Naive B cell (primary cell): ENCODE data around the gene NEURL3. TPM values are rescaled to one million over a fixed set of nuclear protein-coding genes. Genes with fewer than 3 reads are reported as not detected.

Source experiments
- ATAC-seq, 2 donors: fragments of 150-1000 bp; cut with Tn5 transposase; 2 replicates each; pipeline ENCODE4 v1.10.0; 2021; ENCODE audit warnings: low read depth in 2 of 2, mild to moderate bottlenecking in 2 of 2, moderate library complexity in 2 of 2
- DNase-seq: peaks from one replicate; pipeline ENCODE4 v3.0.0; 2022
- H3K27ac Mint-ChIP-seq, 6 donors: one replicate each; pipeline ENCODE4 v1.8.0; 2020 to 2022; ENCODE audit warnings: mild to moderate bottlenecking in 6 of 6, mixed read lengths in 6 of 6, moderate library complexity in 5 of 6, inconsistent platforms in 2 of 6
- H3K27me3 Mint-ChIP-seq, 3 donors: one replicate each; pipeline ENCODE4 v1.8.0; 2021 to 2022; ENCODE audit warnings: mixed read lengths in 3 of 3, mild to moderate bottlenecking in 1 of 3
- H3K36me3 Mint-ChIP-seq, 2 donors: one replicate each; pipeline ENCODE4 v1.8.0; 2020 to 2022; ENCODE audit warnings: mixed read lengths in 2 of 2, inconsistent platforms in 1 of 2, mild to moderate bottlenecking in 1 of 2
- H3K4me1 Mint-ChIP-seq, 3 donors: one replicate each; pipeline ENCODE4 v1.8.0; 2020 to 2022; ENCODE audit warnings: mixed read lengths in 3 of 3, inconsistent platforms in 1 of 3, mild to moderate bottlenecking in 1 of 3, moderate library complexity in 1 of 3
- H3K4me3 Mint-ChIP-seq, 8 donors: one replicate each; pipeline ENCODE4 v1.8.0; 2020 to 2022; ENCODE audit warnings: mild to moderate bottlenecking in 8 of 8, mixed read lengths in 8 of 8, moderate library complexity in 8 of 8, inconsistent platforms in 2 of 8
- H3K9me3 Mint-ChIP-seq, 7 donors: one replicate each; pipeline ENCODE4 v1.8.0; 2020 to 2022; ENCODE audit warnings: mixed read lengths in 7 of 7, mild to moderate bottlenecking in 5 of 7, inconsistent platforms in 2 of 7, moderate library complexity in 1 of 7
- polyA plus RNA-seq, 6 donors: library from polyadenylated mRNA; unstranded; fragments of 300-500 nt; fragmentation: Illumina TruSeq; gene quantifications; one replicate each; pipeline ENCODE4 v1.2.3, GENCODE V29; 2021; ENCODE audit warnings: low read depth in 6 of 6

The NEURL3 gene
- polyA plus RNA-seq, 6 donors from 2014 or later, result 0.28 TPM; not detected in 5

DNA sequence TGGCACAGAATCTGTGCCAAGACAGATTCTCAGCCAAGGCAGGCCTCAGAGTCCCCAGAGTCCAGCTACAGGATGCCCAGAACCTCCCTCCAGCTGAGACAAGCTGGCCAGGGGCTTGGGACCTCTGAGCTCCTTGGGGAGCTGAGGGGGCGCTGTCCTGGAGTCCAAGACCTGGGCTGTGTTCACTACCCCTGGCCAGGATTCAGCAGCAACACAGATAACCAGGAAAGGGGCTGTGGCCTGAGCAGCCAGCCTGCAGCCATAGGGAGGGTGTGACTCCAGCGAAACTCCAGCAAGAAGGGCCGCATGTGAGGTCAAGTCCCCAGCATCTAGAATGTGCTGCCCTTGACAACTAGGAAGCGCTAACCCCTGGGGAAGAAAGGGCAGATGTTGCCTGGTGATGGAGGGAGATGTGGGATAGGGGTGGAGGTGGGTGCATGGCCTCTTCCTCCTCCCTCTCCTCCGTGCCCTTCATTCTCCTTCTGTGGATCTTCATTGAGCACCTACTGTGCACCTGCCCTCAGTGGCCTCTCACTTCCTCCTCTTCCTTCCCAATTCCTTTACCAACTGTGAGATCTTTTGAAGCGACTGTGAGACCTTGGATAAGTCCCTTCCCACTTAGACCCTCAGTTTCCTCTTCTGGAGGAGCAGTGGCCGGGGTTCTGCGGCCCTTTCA, 23.7 kb upstream of the NEURL3 start:
- peak overlapping the region in 5 of 6 donors; percentile 13 to 85 (median 82) for H3K27ac Mint-ChIP-seq
- DNase-seq, result no peak
- H3K4me3 Mint-ChIP-seq, result peak overlapping the region in 6 of 8 donors; percentile 44 to 77 (median 74)
- no peak for ATAC-seq
- H3K4me1 Mint-ChIP-seq, result peaks cover 20 to 44% (median 25%) of the 10 kb centered on the region in 3 donors
- H3K36me3 Mint-ChIP-seq, result no peaks in the 10 kb centered on the region
- no peaks in the 10 kb centered on the region for H3K9me3 Mint-ChIP-seq
- H3K27me3 Mint-ChIP-seq, result no peaks in the 10 kb centered on the region

DNA sequence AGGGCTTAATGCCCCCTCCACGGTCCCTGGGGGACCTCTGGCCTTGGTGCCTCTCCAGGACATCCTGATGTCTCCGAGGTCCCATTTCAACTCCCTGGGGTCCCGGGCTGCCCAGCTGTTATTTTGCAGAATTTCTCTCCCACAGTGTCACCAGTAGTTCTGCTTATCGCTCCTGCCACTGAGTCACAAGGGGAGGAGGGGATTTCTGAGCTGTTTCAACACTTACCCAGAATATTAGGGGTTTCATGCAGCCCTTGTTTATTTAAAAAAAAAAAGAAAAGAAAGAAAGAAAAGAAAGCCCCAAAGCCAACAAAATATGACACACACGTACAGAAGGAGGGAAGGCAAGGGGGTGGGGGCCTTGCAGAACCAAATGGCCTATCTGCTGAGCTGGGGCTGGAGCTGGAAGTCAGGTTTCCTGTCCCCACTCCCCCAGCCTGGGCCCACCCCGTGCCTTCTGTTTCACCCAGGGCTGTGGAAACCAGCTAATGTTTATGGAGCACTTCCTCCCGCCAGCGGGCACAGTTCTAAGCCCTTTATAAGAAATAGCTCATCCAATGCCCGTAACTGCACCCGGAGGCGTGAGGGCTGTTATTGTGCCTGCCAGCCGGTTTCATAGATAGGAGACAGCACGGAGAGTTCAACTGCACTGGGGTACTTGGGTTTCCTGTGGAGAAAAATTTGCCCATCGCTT, 23.0 kb upstream of the NEURL3 start:
- peaks cover 20 to 38% (median 22%) of the 10 kb centered on the region in 3 donors for H3K4me1 Mint-ChIP-seq
- peak overlapping the region in 5 of 6 donors; percentile 66 to 85 (median 82) for H3K27ac Mint-ChIP-seq
- no peak for DNase-seq
- no peaks in the 10 kb centered on the region for H3K36me3 Mint-ChIP-seq
- peak overlapping the region; percentile 69 to 90 (median 77) for H3K4me3 Mint-ChIP-seq
- H3K9me3 Mint-ChIP-seq, result no peaks in the 10 kb centered on the region
- ATAC-seq, result peak; percentile 24 to 26
- no peaks in the 10 kb centered on the region for H3K27me3 Mint-ChIP-seq

DNA sequence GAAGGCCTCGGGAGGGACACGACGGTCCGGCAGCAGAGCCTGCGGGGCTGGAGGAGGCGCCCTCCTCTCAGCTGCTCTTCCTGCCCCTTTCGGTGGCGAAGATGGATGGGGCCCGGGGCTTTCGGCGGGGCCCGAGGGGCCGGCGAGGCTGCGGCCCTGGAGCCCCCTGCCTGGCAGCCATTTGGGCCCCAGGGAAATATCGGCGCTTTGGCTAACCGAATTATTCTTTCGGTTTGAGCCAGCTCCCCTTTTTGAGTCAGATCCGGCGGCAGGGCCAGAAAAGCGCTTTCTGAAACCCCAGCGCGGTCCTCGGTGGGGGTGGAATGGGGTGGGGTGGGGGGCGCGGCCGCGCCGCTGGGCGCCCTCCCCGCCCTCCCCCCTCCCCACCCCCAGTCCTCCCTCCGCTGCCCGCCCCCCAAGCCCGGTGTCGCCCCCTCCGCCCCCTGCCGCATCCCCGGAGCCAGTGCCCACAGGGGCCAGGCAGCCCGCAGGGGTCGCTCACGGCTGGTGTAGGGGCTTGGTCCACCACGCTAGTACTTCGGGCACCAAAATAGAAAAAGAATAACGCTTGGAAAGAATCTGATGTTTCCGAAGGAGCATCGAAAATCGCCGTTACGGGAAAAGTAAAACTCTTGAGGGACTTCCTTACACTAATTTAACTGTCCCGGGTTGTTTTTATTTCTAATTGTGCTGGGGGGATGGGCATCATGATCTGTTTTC, 22.3 kb upstream of the NEURL3 start:
- Mint-ChIP-seq H3K36me3 (no peaks in the 10 kb centered on the region), H3K4me1 (peaks cover 19 to 36% (median 22%) of the 10 kb centered on the region in 3 donors), H3K27ac (peak overlapping the region in 5 of 6 donors; percentile 47 to 84 (median 82)), H3K9me3 (no peaks in the 10 kb centered on the region), H3K4me3 (peak overlapping the region; percentile 69 to 90 (median 78)), H3K27me3 (no peaks in the 10 kb centered on the region)
- ATAC-seq (peak; percentile 48 to 57), DNase-seq (peak; percentile 51)

DNA sequence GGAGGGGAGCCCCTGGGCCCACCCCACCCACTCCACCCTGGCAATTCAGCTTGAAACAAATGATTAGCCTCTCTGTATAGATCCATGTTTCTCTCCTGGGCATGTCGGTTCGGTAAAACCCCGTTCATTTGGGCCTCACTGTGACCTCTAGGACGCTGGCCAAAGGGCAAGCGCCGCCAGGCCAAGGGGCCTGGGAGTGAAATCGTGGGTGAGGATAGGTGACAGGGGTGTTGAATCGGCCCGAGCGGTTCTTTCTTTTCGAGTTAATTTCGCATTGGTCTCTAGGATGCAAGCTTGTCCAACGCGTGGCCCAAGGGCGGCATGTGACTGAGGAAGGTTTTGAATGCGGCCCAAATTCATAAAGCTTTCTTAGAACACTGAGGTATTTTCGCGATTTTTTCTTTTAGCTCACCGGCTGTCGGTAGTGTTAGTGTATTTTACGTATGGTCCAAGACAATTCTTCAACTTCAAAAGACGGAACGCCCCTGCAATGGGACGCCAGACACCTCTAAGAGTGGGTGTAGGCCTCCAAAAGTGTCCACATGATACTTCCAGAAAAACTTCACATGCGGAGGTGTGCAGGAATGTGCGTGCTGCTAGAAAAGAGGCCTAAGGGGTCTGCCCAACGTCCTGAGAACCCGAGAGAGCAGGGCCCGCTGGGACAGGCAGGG, 21.6 kb upstream of the NEURL3 start:
- Mint-ChIP-seq H3K4me3 (peak overlapping the region; percentile 64 to 85 (median 74)), H3K27ac (peak overlapping the region; percentile 15 to 84 (median 48)), H3K27me3 (no peaks in the 10 kb centered on the region), H3K9me3 (no peaks in the 10 kb centered on the region), H3K36me3 (no peaks in the 10 kb centered on the region), H3K4me1 (peaks cover 12 to 30% (median 15%) of the 10 kb centered on the region in 3 donors)
- ATAC-seq, result no peak
- DNase-seq, result no peak

DNA sequence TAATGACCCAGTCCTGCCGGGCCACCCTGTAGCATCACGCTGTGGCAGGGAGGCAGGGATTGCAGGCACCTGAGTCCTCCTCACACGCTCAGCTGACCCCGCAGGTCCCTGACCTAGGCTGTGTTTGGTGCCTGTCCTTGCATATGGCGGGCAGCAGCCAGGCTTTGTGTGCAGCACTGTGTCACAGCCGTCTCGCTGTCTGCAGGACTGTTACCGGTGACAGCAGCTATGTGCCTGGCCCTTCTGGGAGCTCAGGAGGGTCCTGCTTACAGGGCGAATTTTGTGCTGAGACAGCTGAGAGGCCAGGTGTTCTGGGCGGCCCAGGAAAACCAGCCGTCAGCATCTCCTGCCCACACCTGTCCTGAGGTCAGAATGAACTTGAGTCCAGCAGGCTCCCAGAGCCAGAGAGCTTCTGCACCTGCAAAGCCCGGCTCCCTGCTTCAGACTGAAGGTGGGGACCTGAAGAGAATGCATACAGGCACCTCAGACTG, 21.0 kb upstream of the NEURL3 start:
- Mint-ChIP-seq H3K36me3 (no peaks in the 10 kb centered on the region), H3K27ac (peak overlapping the region in 1 of 6 donors; percentile 84), H3K4me3 (peak overlapping the region in 4 of 8 donors; percentile 44 to 80 (median 72)), H3K4me1 (peaks cover 7 to 24% (median 10%) of the 10 kb centered on the region in 3 donors), H3K27me3 (no peaks in the 10 kb centered on the region), H3K9me3 (no peaks in the 10 kb centered on the region)
- DNase-seq (no peak), ATAC-seq (no peak)

DNA sequence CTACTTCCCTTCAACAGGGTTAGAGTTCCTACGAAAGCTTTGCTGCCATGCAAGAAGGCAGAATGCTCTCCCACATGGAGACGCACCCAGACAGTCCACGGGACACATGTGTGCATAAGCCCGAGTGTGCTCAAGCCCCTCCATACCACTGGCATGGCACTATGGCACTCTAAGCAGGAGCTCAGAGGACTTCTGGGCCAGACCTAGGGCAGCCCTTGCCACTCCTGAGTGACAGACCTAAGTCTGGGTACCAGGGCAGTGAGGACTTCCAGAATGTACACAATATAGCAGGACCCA, 20.0 kb upstream of the NEURL3 start:
- peak overlapping the region in 4 of 8 donors; percentile 20 to 65 (median 42) for H3K4me3 Mint-ChIP-seq
- H3K9me3 Mint-ChIP-seq, result no peaks in the 10 kb centered on the region
- DNase-seq (no peak), ATAC-seq (no peak)
- H3K27ac Mint-ChIP-seq, result no peak overlapping the region
- H3K36me3 Mint-ChIP-seq, result no peaks in the 10 kb centered on the region
- H3K4me1 Mint-ChIP-seq, result peaks cover 7 to 17% (median 10%) of the 10 kb centered on the region in 3 donors
- H3K27me3 Mint-ChIP-seq, result peaks cover 0 to 4% (median 0%) of the 10 kb centered on the region in 3 donors

DNA sequence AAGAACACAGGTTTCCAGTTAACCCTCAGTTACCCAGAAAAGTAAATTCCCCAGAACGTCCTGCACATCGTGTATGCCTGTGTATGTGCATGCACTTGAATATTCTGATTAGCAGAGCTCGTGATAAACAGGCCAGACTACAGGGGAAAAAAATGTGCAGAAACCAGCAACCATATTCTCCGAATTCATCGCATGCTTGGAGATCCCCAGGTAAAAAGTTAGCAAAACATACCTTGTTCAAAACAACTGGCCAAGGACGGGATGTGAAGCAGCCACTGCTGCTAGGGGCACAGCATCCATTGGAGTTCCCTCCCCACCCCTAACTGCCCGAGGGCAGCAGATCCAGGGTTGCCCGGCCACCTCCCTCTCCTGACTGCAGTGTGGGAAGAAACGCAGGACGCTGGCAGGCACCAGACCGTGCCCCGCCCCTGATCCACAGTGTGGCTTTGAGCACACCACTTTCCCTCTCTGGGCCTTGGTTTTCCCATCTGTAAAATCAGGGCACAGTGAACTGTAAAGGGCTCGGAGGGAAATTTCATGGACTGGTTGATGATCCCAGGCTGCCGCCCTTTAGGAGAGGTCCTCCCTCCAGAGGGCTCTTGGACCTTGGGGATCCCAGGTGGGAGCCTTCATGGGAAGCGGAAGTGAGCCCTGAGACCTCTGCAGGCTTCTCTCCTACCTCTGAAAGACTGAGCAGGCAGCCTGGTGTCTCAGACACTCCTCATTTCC, 19.5 kb upstream of the NEURL3 start:
- no peak for DNase-seq
- peak overlapping the region in 1 of 8 donors; percentile 30 for H3K4me3 Mint-ChIP-seq

DNA sequence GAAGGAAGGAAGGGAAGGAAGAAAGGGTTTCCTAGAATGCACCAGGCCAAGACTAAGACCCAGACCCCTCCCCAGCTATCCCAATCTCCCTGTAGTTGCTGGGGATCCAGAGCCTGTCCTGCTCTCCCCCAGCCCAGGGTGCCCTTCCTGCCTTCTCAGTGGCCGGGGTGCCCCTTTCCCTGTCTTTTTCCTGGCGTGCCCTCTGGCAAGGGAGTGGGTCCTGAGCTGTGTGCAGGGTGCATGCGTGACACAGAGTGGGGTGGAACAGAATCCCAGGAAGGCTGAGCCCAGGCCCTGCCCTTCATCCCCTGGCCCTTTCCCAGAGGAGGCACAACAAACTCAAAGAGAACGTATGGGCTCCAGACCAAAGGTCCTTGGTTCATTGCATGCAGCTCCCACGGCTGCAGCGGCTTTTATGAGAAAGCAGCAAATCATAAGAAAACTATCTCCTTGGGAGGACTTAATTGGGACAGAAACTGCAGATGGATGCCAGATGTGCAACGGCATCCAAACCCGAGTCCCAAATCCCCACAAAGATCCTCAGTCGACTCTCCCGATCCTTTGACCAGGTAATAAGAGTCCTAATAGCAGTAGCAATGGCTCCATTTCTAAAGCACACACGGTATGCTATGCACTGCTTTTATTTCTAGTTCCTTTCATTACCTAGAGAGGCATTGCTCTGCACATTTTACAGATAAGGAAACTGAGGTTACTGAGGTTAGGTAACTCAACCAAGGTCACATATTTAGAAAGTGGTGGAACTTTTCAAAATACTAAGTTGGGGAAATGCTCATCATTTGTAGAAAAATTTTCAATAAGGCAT, 18.7 kb upstream of the NEURL3 start:
- H3K36me3 Mint-ChIP-seq, result no peaks in the 10 kb centered on the region
- H3K27ac Mint-ChIP-seq, result no peak overlapping the region
- no peaks in the 10 kb centered on the region for H3K9me3 Mint-ChIP-seq
- H3K4me1 Mint-ChIP-seq, result peaks cover under 1 to 17% (median 7%) of the 10 kb centered on the region in 3 donors
- H3K4me3 Mint-ChIP-seq, result no peak overlapping the region
- H3K27me3 Mint-ChIP-seq, result peaks cover 0 to 4% (median 0%) of the 10 kb centered on the region in 3 donors
- ATAC-seq (no peak), DNase-seq (no peak)

More for the DNA sequence above, 19.5 kb upstream of the NEURL3 start:
- no peaks in the 10 kb centered on the region for H3K36me3 Mint-ChIP-seq
- H3K27me3 Mint-ChIP-seq, result peaks cover 0 to 4% (median 0%) of the 10 kb centered on the region in 3 donors
- no peak for ATAC-seq
- peaks cover 6 to 17% (median 7%) of the 10 kb centered on the region in 3 donors for H3K4me1 Mint-ChIP-seq
- H3K27ac Mint-ChIP-seq, result no peak overlapping the region
- H3K9me3 Mint-ChIP-seq, result no peaks in the 10 kb centered on the region

DNA sequence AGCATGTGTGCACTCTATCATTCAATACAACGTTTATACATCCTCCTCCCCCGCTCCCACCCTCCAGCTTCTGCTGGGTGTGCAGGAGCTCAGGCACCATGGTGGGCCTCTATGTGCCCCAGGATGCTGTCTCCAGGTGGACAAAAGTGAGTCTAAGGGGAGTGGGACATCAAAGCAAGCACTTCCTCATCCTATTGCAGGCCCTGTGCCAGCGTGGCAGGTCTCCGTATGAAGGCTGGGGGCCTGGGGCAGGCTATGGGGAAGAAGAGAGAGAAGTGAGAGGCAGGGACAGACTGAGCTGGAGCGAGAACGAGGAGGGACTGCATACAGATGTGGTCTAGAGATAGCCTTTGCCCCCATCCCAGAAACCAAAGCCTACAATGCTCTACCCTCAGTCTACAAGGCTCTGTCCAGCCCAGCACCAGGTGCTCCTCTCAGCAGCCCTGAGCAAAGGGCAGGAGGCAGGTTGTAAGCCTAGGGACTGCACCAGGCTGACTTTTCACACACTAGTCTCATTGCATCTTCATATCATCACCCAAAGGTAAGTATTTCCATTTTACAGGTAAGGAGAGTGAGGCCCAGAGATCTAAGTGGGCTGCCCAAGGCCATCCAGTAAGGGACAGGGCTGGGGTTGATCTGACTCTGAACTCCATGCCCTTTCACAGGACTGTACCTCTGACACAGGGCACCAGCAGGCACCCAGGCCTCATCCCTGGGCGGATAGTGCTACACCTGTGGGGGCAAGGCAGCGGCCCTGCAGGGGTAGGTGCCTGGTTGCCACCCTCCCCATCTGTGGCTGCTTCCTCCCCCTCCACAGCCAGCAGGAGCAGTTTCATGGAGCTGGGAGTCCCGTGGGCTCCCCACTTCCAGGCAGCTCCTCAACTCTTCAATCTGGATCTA, 17.4 kb upstream of the NEURL3 start:
- Mint-ChIP-seq H3K9me3 (no peaks in the 10 kb centered on the region), H3K36me3 (no peaks in the 10 kb centered on the region), H3K4me3 (peak overlapping the region in 1 of 8 donors; percentile 24), H3K4me1 (peaks cover 0 to 7% (median 7%) of the 10 kb centered on the region in 3 donors), H3K27me3 (peaks cover 0 to 4% (median 0%) of the 10 kb centered on the region in 3 donors), H3K27ac (peak overlapping the region in 1 of 6 donors; percentile 65)
- DNase-seq, result no peak
- no peak for ATAC-seq

DNA sequence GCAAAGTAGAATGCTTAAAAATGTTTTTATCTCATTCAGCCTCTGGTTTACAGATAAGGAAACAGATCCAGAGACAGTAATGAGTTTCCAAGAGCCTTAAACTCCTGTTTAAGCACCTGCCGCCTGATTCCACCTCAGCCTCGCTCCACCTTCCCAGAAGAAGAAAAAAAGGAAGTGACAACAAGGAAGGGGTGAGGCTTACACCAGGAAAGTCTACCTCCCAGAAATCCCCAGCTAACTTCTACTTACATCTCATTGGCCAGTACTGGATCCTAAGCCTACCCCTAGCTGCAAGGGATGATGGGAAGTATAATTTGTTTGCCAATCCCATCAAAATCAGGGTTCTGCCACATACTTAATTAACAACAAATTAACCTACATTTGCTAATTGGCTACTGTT, 16.1 kb upstream of the NEURL3 start:
- Mint-ChIP-seq H3K4me1 (no peaks in the 10 kb centered on the region), H3K27ac (peak overlapping the region in 2 of 6 donors; percentile 58 to 69), H3K36me3 (peaks cover 0 to 9% of the 10 kb centered on the region in 2 donors), H3K9me3 (peaks cover 0 to 13% (median 6%) of the 10 kb centered on the region in 7 donors), H3K27me3 (peaks cover 0 to 4% (median 0%) of the 10 kb centered on the region in 3 donors), H3K4me3 (no peak overlapping the region)
- no peak for DNase-seq
- ATAC-seq, result no peak

DNA sequence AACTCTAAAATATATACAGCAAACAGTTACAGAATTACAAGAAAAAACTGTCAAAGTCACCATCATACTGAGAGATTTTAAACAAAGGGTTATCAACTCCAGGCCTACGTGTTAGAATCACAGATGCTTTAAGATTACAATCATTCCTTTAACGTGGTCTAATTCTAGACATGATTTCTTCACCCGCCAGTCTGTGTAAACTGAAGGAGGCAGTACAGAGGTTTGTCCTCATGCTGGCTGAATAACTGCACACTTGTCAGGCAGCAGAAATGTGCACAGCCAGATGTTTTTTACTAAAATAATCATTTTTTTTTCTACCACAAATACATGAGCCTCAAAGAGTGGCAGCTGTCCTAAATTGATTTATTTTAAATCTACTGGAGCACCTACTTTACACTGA, 15.5 kb upstream of the NEURL3 start:
- Mint-ChIP-seq H3K9me3 (peaks cover 0 to 18% (median 6%) of the 10 kb centered on the region in 7 donors), H3K36me3 (peaks cover 0 to 9% of the 10 kb centered on the region in 2 donors), H3K27ac (peak overlapping the region in 1 of 6 donors; percentile 40), H3K4me1 (no peaks in the 10 kb centered on the region), H3K4me3 (no peak overlapping the region), H3K27me3 (peaks cover 0 to 4% (median 0%) of the 10 kb centered on the region in 3 donors)
- no peak for ATAC-seq
- DNase-seq, result no peak
